ENCODE results near the gene MYMK.

MYMK gene

DNA sequence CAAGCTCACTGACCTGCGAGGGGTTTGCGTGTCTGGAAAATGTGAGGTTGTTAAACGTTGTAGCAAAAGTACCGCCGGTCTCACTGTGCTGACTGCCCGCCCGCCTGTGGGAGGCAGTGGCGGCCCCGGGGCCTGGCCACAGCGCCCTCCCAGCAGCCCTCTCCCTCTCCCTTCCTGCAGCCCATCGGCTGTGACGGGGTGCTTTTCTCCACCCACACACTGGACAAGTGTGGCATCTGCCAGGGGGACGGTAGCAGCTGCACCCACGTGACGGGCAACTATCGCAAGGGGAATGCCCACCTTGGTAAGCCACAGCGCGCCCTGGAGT lies 15.9 kb upstream of the MYMK start:
- TF ChIP-seq EZH2phosphoT487 (IDR thresholded peaks at IDR 0.05; ENCODE audit: borderline replicate concordance, low read length): no peak
- TF ChIP-seq, protein P1, sequence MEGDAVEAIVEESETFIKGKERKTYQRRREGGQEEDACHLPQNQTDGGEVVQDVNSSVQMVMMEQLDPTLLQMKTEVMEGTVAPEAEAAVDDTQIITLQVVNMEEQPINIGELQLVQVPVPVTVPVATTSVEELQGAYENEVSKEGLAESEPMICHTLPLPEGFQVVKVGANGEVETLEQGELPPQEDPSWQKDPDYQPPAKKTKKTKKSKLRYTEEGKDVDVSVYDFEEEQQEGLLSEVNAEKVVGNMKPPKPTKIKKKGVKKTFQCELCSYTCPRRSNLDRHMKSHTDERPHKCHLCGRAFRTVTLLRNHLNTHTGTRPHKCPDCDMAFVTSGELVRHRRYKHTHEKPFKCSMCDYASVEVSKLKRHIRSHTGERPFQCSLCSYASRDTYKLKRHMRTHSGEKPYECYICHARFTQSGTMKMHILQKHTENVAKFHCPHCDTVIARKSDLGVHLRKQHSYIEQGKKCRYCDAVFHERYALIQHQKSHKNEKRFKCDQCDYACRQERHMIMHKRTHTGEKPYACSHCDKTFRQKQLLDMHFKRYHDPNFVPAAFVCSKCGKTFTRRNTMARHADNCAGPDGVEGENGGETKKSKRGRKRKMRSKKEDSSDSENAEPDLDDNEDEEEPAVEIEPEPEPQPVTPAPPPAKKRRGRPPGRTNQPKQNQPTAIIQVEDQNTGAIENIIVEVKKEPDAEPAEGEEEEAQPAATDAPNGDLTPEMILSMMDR (IDR thresholded peaks at IDR 0.05; ENCODE audit: low read depth, low read length, poor library complexity, severe bottlenecking): peak; percentile 78
- Histone ChIP-seq H3K4me2 (ENCODE audit: low read length) (peak overlapping the region; percentile 66), H3K36me3 (ENCODE audit: control insufficient read depth, low read length) (no peaks in the 10 kb centered on the region), H3K27ac (ENCODE audit: low read depth, low read length) (no peak overlapping the region), H3K4me3 (ENCODE audit: low read length) (peak overlapping the region; percentile 53), H3K27me3 (ENCODE audit: control insufficient read depth, low read length) (peaks cover 19% of the 10 kb centered on the region), H3K79me2 (ENCODE audit: control insufficient read depth, low read length) (no peaks in the 10 kb centered on the region), H3K4me1 (ENCODE audit: control insufficient read depth, low read length) (peaks cover 14% of the 10 kb centered on the region), H3K9me2 (replicated peaks; ENCODE audit: control insufficient read depth, low read length) (no peaks in the 10 kb centered on the region), H3F3A (ENCODE audit: control insufficient read depth, insufficient read depth) (no peaks in the 10 kb centered on the region), H3K9me3 (ENCODE audit: control insufficient read depth, insufficient read depth, low read length) (no peaks in the 10 kb centered on the region), H4K20me1 (ENCODE audit: control insufficient read depth, insufficient read depth, low read depth, low read length) (no peaks in the 10 kb centered on the region)

DNA sequence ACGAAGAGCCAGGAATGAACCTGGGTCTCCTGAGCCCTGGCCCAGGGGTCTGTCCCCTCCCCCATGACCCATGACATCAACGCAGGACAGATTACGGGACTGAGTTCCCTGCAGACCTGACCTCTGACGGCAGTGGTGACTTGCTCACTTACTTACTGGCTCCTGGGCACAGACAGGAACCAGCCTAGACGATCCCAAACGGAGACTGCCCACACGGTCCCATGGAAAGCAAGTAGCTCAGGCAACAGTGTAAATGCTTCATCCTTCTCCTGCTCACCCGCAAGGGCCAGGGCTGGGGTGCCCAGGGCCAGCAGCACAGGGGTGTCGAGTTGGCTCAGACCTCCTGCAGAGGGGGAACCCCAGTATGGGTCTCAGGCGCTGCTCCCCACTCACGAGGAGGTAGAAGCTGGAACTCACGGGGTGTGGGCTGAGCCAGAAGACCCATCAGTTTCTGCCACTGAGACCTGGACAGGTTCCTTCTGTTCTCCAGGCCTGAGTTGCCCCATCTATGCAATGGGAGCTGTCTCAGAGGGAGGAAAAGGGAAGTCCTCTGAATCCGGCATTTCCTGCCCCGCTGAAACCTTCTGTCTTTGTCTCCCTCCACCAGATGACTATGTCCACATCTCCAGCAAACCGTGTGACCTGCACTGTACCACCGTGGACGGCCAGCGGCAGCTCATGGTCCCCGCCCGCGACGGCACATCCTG lies 15.4 kb upstream of the MYMK start:
- no peaks in the 10 kb centered on the region for H3F3A ChIP-seq (ENCODE audit: control insufficient read depth, insufficient read depth)
- H3K4me2 ChIP-seq (ENCODE audit: low read length): peak overlapping the region; percentile 66
- H3K9me2 ChIP-seq (replicated peaks; ENCODE audit: control insufficient read depth, low read length): no peaks in the 10 kb centered on the region
- no peaks in the 10 kb centered on the region for H3K9me3 ChIP-seq (ENCODE audit: control insufficient read depth, insufficient read depth, low read length)
- no peaks in the 10 kb centered on the region for H4K20me1 ChIP-seq (ENCODE audit: control insufficient read depth, insufficient read depth, low read depth, low read length)
- no peak overlapping the region for H3K27ac ChIP-seq (ENCODE audit: low read depth, low read length)
- H3K4me3 ChIP-seq (ENCODE audit: low read length): peak overlapping the region; percentile 53
- peaks cover 14% of the 10 kb centered on the region for H3K4me1 ChIP-seq (ENCODE audit: control insufficient read depth, low read length)
- H3K36me3 ChIP-seq (ENCODE audit: control insufficient read depth, low read length): no peaks in the 10 kb centered on the region
- peaks cover 22% of the 10 kb centered on the region for H3K27me3 ChIP-seq (ENCODE audit: control insufficient read depth, low read length)
- TF ChIP-seq, protein P1 (IDR thresholded peaks at IDR 0.05; ENCODE audit: low read depth, low read length, poor library complexity, severe bottlenecking): no peak
- no peak for TF ChIP-seq EZH2phosphoT487 (IDR thresholded peaks at IDR 0.05; ENCODE audit: borderline replicate concordance, low read length)
- no peaks in the 10 kb centered on the region for H3K79me2 ChIP-seq (ENCODE audit: control insufficient read depth, low read length)

- Histone ChIP-seq H3K9me3 (ENCODE audit: control insufficient read depth, insufficient read depth, low read length) (no peaks in the 10 kb centered on the region), H3K79me2 (ENCODE audit: control insufficient read depth, low read length) (no peaks in the 10 kb centered on the region), H3F3A (ENCODE audit: control insufficient read depth, insufficient read depth) (no peaks in the 10 kb centered on the region), H3K27ac (ENCODE audit: low read depth, low read length) (no peak overlapping the region), H3K4me1 (ENCODE audit: control insufficient read depth, low read length) (peaks cover 14% of the 10 kb centered on the region), H3K27me3 (ENCODE audit: control insufficient read depth, low read length) (peaks cover 30% of the 10 kb centered on the region), H3K4me2 (ENCODE audit: low read length) (no peak overlapping the region), H3K4me3 (ENCODE audit: low read length) (no peak overlapping the region), H4K20me1 (ENCODE audit: control insufficient read depth, insufficient read depth, low read depth, low read length) (no peaks in the 10 kb centered on the region), H3K9me2 (replicated peaks; ENCODE audit: control insufficient read depth, low read length) (no peaks in the 10 kb centered on the region), H3K36me3 (ENCODE audit: control insufficient read depth, low read length) (no peaks in the 10 kb centered on the region)
- no peak for TF ChIP-seq EZH2phosphoT487 (IDR thresholded peaks at IDR 0.05; ENCODE audit: borderline replicate concordance, low read length)
- TF ChIP-seq, protein P1 (IDR thresholded peaks at IDR 0.05; ENCODE audit: low read depth, low read length, poor library complexity, severe bottlenecking): no peak
Measured at GRCh38 chr9:133538851-133539833, 14.4 kb upstream of the MYMK start.

Data from DOHH2 (cell line).